Activated CD8-positive, alpha-beta memory T cell treated with anti-CD3 and anti-CD28 coated beads, Interleukin-2, amount 10 ng/mL, durations not matched to agents 7 days and 5 days (primary cell): Measurements from ENCODE around the gene MAP3K9. TPM values are rescaled to one million over a fixed set of nuclear protein-coding genes. Genes with fewer than 3 reads are reported as not detected.

Experiments used
- ATAC-seq: fragments of 150-1000 bp; cut with Tn5 transposase; one replicate; pipeline ENCODE4 v1.10.0; 2021; ENCODE audit warnings: moderate library complexity
- CTCF ChIA-PET: fragments of 350-600 bp; sonication (Branson Sonifier 250); formaldehyde crosslinking; loops from one replicate; lab custom pipeline; 2021; ENCODE audit warnings: antibody characterized with exemption; lab: Charles Lee
- DNase-seq: peaks from one replicate; pipeline ENCODE4 v3.0.0-alpha.2; 2020
- H3K27ac Mint-ChIP-seq: one replicate; pipeline ENCODE4 v1.8.0; 2021; ENCODE audit warnings: mild to moderate bottlenecking, mixed read lengths
- H3K27me3 Mint-ChIP-seq: one replicate; pipeline ENCODE4 v1.8.0; 2021; ENCODE audit warnings: mixed read lengths
- H3K36me3 Mint-ChIP-seq: one replicate; pipeline ENCODE4 v1.8.0; 2021; ENCODE audit warnings: mild to moderate bottlenecking, mixed read lengths
- H3K4me1 Mint-ChIP-seq: one replicate; pipeline ENCODE4 v1.8.0; 2021; ENCODE audit warnings: mixed read lengths
- H3K4me3 Mint-ChIP-seq: one replicate; pipeline ENCODE4 v1.8.0; 2021; ENCODE audit warnings: mild to moderate bottlenecking, moderate library complexity, mixed read lengths
- H3K9me3 Mint-ChIP-seq: one replicate; pipeline ENCODE4 v1.8.0; 2022; ENCODE audit warnings: low read depth, mixed read lengths
- total RNA-seq, 2 experiments: library from RNA; stranded (reverse); gene quantifications; one replicate each; pipeline ENCODE4 v1.2.3, GENCODE V29; 2021

MAP3K9 gene
- total RNA-seq, 2 experiments from 2014 or later: 6.0 to 6.5 TPM

GRCh38 chr14:70832561-70833305 lies 23.4 kb upstream of the MAP3K9 start:
- DNase-seq: no peak
- Mint-ChIP-seq H3K36me3 (peaks cover 7% of the 10 kb centered on the region), H3K4me1 (peaks cover 10% of the 10 kb centered on the region), H3K27ac (no peak overlapping the region), H3K27me3 (no peaks in the 10 kb centered on the region), H3K9me3 (peaks cover 4% of the 10 kb centered on the region), H3K4me3 (no peak overlapping the region)
- ATAC-seq: no peak
- CTCF ChIA-PET: interaction anchor here (1.2 to 1.5 kb wide), 2 partner anchors 11 to 14 kb away, joined by 3 to 4 read pairs; no protein-coding TSS in a partner anchor

DNA sequence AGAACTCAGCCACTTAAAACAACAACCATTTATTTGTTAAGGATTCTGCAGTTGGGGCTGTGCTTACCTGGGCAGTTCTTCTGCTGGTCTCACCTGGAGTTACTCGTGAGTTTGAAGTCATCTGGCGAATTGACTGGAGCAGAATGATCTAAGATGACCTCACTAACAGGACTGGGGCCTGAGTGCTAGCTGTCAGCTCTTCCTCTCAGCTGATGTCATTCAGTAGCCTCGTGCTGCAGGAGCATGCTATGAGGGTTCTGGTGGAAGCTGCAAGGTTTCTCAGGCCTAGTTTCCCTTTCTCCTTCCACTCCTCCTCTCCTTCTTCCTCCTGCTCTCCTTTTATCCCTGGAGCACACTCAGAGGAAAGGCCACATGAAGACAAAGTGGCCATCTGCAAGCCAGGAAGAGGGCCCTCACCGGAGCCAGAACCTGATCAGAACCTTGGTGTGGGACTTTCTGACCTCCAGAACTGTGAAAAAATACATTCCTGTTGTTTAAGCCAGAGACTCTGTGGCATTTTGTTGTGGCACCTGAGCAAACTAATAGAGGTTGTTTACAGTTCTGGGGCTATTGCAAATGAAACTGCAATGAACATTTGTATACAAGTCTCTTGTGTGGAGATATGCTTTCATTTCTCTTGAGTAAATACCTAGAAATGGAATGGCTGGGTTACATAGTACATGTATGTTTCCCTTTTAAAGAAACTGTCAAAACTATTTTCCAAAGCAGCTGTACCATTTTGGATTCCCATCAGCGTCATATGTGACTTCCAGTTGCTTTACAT lies 21.9 kb upstream of the MAP3K9 start:
- no peak overlapping the region for H3K27ac Mint-ChIP-seq
- no peak overlapping the region for H3K4me3 Mint-ChIP-seq
- peaks cover 2% of the 10 kb centered on the region for H3K36me3 Mint-ChIP-seq
- DNase-seq (no peak), ATAC-seq (no peak)
- peaks cover 10% of the 10 kb centered on the region for H3K4me1 Mint-ChIP-seq
- CTCF ChIA-PET: interaction anchor here (2.6 kb wide), 1 partner anchor 13 kb away, joined by 8 read pairs; no protein-coding TSS in a partner anchor
- H3K27me3 Mint-ChIP-seq: no peaks in the 10 kb centered on the region
- H3K9me3 Mint-ChIP-seq: peaks cover 4% of the 10 kb centered on the region

DNA sequence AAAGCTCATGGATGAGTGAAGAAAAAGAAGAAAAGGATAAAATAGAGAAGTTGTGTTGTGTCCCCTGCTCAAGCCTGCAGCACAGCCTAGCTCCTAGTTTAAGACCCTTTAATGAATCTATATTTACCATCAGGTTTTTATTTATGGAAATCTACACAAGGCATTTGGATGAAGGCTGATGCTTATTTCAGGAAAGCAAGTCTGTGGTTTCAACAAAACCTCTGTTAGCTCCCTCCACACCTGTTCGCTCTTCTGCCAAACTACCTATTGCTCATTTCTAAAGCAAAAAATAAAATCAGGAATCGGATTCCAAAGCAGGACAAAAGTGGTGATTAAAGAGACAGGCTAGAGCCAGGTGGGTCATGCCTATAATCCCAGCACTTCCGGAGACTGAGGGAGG lies 18.9 kb upstream of the MAP3K9 start:
- no peak overlapping the region for H3K27ac Mint-ChIP-seq
- ATAC-seq (no peak), DNase-seq (no peak)
- H3K27me3 Mint-ChIP-seq: peaks cover 12% of the 10 kb centered on the region
- no peaks in the 10 kb centered on the region for H3K9me3 Mint-ChIP-seq
- H3K4me3 Mint-ChIP-seq: no peak overlapping the region
- peaks cover 11% of the 10 kb centered on the region for H3K4me1 Mint-ChIP-seq
- CTCF ChIA-PET: interaction anchor here (0.8 to 3.1 kb wide), 3 partner anchors 10 to 51 kb away, joined by 3 to 21 read pairs (median 3); no protein-coding TSS in a partner anchor
- peaks cover 3% of the 10 kb centered on the region for H3K36me3 Mint-ChIP-seq

DNA sequence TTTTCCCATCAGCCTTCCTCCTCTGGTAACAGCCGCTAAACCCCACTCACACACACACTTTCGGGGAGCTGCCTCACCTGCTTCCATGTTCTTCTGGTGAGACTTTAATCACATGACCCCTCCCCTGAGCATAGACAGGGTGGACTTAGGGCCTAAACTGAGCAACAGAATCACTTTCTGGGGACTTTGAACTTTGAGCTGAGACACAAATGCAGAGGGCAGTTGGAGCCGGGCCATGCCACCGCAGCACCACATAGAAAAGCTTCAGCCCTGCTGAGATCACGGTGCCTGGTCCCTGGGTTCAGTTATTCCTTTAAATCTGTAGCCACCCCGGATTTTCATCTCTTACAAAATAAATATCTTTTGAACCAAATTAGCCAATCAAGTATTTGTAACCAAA lies 18.4 kb upstream of the MAP3K9 start:
- H3K4me1 Mint-ChIP-seq: peaks cover 15% of the 10 kb centered on the region
- DNase-seq: no peak
- no peak overlapping the region for H3K4me3 Mint-ChIP-seq
- peaks cover 3% of the 10 kb centered on the region for H3K36me3 Mint-ChIP-seq
- peaks cover 16% of the 10 kb centered on the region for H3K27me3 Mint-ChIP-seq
- H3K27ac Mint-ChIP-seq: no peak overlapping the region
- CTCF ChIA-PET: interaction anchor here (0.8 to 3.1 kb wide), 4 partner anchors 9 to 80 kb away, joined by 3 to 21 read pairs (median 4); partner anchors contain the start of gene PCNX1
- H3K9me3 Mint-ChIP-seq: no peaks in the 10 kb centered on the region
- ATAC-seq: no peak

- Mint-ChIP-seq H3K4me3 (no peak overlapping the region), H3K4me1 (peaks cover 16% of the 10 kb centered on the region), H3K27me3 (peaks cover 17% of the 10 kb centered on the region), H3K9me3 (no peaks in the 10 kb centered on the region), H3K27ac (no peak overlapping the region), H3K36me3 (peaks cover 3% of the 10 kb centered on the region)
- ATAC-seq (no peak), DNase-seq (no peak)
- CTCF ChIA-PET: interaction anchor here (1.0 to 3.1 kb wide), 4 partner anchors 9 to 80 kb away, joined by 3 to 21 read pairs (median 4); partner anchors contain the start of gene PCNX1
Observed at GRCh38 chr14:70827347-70827746, 18.0 kb upstream of the MAP3K9 start.

DNA sequence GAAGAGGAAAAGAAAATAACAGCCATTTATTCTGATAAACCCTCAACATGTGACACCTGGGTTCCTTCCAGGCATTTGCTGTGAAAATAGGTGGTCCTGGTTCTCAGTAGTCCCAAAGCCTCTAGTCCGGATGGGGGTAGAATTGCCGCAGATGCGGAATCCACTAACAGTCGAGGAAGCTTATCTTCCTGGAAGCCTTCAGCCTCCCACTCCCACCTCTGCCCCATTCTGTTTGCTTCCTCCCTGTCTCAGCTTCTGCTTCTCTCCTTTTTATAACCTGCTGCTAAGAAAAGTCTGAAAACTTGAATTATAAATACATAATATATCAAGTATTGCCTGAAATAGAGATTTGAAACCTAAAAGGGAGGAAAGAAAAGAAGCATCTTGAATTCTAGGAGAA lies 14.0 kb upstream of the MAP3K9 start:
- ATAC-seq (no peak), DNase-seq (no peak)
- Mint-ChIP-seq H3K9me3 (no peaks in the 10 kb centered on the region), H3K36me3 (peaks cover 3% of the 10 kb centered on the region), H3K4me1 (peaks cover 17% of the 10 kb centered on the region), H3K27ac (no peak overlapping the region), H3K4me3 (peak overlapping the region; percentile 71), H3K27me3 (peaks cover 25% of the 10 kb centered on the region)
- CTCF ChIA-PET: interaction anchor here (1.0 to 1.3 kb wide), 4 partner anchors 61 to 144 kb away, joined by 3 to 6 read pairs (median 3); no protein-coding TSS in a partner anchor

DNA sequence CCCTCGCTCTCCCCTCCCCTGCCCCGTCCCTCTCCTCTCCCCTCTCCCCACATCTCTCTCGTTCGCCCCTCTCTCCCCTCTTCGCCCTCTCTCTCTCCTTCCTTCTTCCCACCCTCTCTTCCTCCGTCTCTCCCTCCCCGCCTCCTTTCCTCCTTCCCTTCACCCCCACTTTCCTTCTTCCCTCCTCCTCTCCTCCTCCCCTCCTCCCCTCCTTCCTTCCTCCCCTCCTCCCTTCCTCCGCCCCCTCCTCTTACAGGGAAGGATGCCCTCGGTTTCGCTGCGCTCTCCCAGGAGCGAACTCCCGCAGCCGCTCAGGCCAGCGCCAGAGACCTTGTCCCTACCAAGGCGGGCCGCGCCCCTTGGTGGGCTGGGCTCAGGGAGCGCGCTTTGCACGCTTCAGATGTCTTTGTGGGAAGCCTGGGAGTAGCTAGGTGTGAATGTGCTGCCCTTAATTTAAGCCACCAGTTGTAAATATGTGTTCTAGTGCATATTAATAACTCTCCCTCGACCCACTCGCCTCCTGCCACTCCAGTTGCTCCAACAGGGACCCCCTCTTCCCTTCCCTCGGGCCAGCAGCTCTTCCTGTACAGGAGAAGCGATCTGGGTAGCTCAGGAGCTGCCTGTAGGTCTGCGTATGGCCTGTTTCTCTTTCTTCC lies 13.3 kb upstream of the MAP3K9 start:
- ATAC-seq: peak; percentile 21
- peaks cover 23% of the 10 kb centered on the region for H3K4me1 Mint-ChIP-seq
- no peak for DNase-seq
- peak overlapping the region; percentile 71 for H3K4me3 Mint-ChIP-seq
- H3K27me3 Mint-ChIP-seq: peaks cover 25% of the 10 kb centered on the region
- H3K9me3 Mint-ChIP-seq: no peaks in the 10 kb centered on the region
- H3K36me3 Mint-ChIP-seq: peaks cover 3% of the 10 kb centered on the region
- CTCF ChIA-PET: interaction anchor here (0.9 to 5.8 kb wide), 12 partner anchors 13 to 187 kb away, joined by 3 to 85 read pairs (median 3); partner anchors contain the start of genes MAP3K9 and PCNX1
- no peak overlapping the region for H3K27ac Mint-ChIP-seq

- ATAC-seq: peak; percentile 65
- peaks cover 3% of the 10 kb centered on the region for H3K36me3 Mint-ChIP-seq
- peak overlapping the region; percentile 71 for H3K4me3 Mint-ChIP-seq
- H3K27me3 Mint-ChIP-seq: peaks cover 25% of the 10 kb centered on the region
- H3K4me1 Mint-ChIP-seq: peaks cover 28% of the 10 kb centered on the region
- DNase-seq: peak; percentile 62
- CTCF ChIA-PET: interaction anchor here (0.7 to 6.2 kb wide), 14 partner anchors 11 to 188 kb away, joined by 3 to 90 read pairs (median 3); partner anchors contain the start of genes MAP3K9 and PCNX1
- H3K9me3 Mint-ChIP-seq: no peaks in the 10 kb centered on the region
- peak overlapping the region; percentile 24 for H3K27ac Mint-ChIP-seq
Observed at GRCh38 chr14:70821584-70822529, 12.5 kb upstream of the MAP3K9 start.

DNA sequence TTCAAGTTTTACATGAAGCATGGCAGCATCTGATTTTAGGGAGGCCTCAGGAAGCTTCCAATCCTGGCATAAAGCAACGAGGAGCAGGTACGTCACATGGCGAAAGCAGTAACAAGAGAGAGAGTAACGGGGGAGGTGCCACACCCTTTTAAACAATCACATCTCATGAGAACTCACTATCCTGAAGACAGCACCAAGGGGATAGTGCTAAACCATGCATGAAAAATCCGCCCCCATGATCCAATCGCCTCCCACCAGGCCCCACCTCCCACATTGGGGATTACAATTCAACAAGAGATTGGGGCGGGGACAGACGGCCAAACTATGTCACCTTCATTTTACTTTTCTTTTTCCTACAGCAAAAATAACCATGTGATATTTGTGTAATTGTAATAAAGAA lies 7.2 kb upstream of the MAP3K9 start:
- H3K4me3 Mint-ChIP-seq: no peak overlapping the region
- CTCF ChIA-PET: interaction anchor here (1.0 to 6.2 kb wide), 22 partner anchors 10 to 216 kb away, joined by 3 to 90 read pairs (median 10); partner anchors contain the start of genes MAP3K9, MED6, PCNX1 and TTC9
- H3K36me3 Mint-ChIP-seq: no peaks in the 10 kb centered on the region
- no peak for ATAC-seq
- H3K27me3 Mint-ChIP-seq: peaks cover 8% of the 10 kb centered on the region
- no peak for DNase-seq
- H3K9me3 Mint-ChIP-seq: no peaks in the 10 kb centered on the region
- H3K27ac Mint-ChIP-seq: no peak overlapping the region
- H3K4me1 Mint-ChIP-seq: peaks cover 26% of the 10 kb centered on the region

DNA sequence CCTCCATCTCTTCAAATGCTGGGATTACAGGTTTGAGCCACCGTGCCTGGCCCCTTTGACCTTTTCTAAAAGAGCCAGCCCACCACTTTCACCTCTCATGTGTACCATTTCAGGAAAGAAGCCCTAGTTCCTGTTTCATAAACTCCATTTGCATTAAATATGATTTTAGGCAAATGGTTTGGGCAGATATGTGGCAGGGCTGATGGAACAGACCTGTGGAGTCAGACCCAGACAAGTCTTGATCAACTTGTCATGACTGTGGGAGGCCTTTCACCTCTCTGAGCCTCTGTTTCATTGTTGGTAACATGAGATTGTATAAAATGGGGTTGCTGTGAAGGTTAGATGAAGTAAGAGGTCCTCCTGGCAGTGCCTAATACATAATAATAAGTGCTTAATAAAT lies 5.2 kb upstream of the MAP3K9 start:
- no peaks in the 10 kb centered on the region for H3K36me3 Mint-ChIP-seq
- peaks cover 21% of the 10 kb centered on the region for H3K4me1 Mint-ChIP-seq
- no peak overlapping the region for H3K4me3 Mint-ChIP-seq
- DNase-seq: no peak
- CTCF ChIA-PET: interaction anchor here (0.7 to 0.8 kb wide), 2 partner anchors 10 to 159 kb away, joined by 3 read pairs; no protein-coding TSS in a partner anchor
- ATAC-seq: no peak
- no peaks in the 10 kb centered on the region for H3K27me3 Mint-ChIP-seq
- H3K27ac Mint-ChIP-seq: no peak overlapping the region
- no peaks in the 10 kb centered on the region for H3K9me3 Mint-ChIP-seq

- Mint-ChIP-seq H3K36me3 (peaks cover 2% of the 10 kb centered on the region), H3K9me3 (no peaks in the 10 kb centered on the region), H3K4me1 (peaks cover 12% of the 10 kb centered on the region), H3K27me3 (no peaks in the 10 kb centered on the region), H3K4me3 (no peak overlapping the region), H3K27ac (no peak overlapping the region)
- ATAC-seq (no peak), DNase-seq (no peak)
- CTCF ChIA-PET: no interaction called here
Observed at GRCh38 chr14:70812124-70812818, 3.0 kb upstream of the MAP3K9 start.
